Kidney epithelial cell (primary cell): ENCODE results near the gene GCN1. TPM values are rescaled to one million over a fixed set of nuclear protein-coding genes. Genes with fewer than 3 reads are reported as not detected.

Source experiments
- DNase-seq: peaks from one replicate; pipeline ENCODE4 v3.0.0-alpha.2; 2010; ENCODE audit warnings: low read depth
- H3K27me3 ChIP-seq: 2 replicates; pipeline ENCODE4 v1.6.0; 2011; ENCODE audit warnings: low read length; ENCODE audit not compliant: control insufficient read depth, insufficient read depth
- H3K36me3 ChIP-seq: 2 replicates; pipeline ENCODE4 v1.5.1; 2011; ENCODE audit warnings: low read length; ENCODE audit not compliant: control insufficient read depth, insufficient read depth
- H3K4me3 ChIP-seq: 2 replicates; pipeline ENCODE4 v1.5.1; 2011; ENCODE audit warnings: low read depth, mild to moderate bottlenecking, control low read depth, low read length
- CTCF ChIP-seq: IDR thresholded peaks from 2 replicates; pipeline ENCODE4 v1.5.1; 2011; ENCODE audit warnings: mild to moderate bottlenecking, moderate library complexity, low read length, control low read depth, inconsistent platforms; ENCODE audit not compliant: insufficient read depth, poor library complexity, severe bottlenecking
- total RNA-seq: library from RNA; depleted of rRNA; stranded (reverse); fragments of >200 nt; gene quantifications from 2 replicates; pipeline ENCODE4 v1.2.3, GENCODE V29; 2015

GCN1 gene
- total RNA-seq, 1 donor from 2014 or later = 78.4 TPM

- Histone ChIP-seq H3K27me3 (no peaks in the 10 kb centered on the region), H3K4me3 (no peak overlapping the region), H3K36me3 (peaks cover 8% of the 10 kb centered on the region)
- TF ChIP-seq CTCF = no peak
- no peak for DNase-seq
Observed at GRCh38 chr12:120150919-120151525, 43.5 kb downstream of the GCN1 start.

GRCh38 chr12:120148011-120148410 is 46.5 kb downstream of the GCN1 start:
- H3K4me3 ChIP-seq = no peak overlapping the region
- H3K36me3 ChIP-seq = peaks cover 6% of the 10 kb centered on the region
- DNase-seq = no peak
- TF ChIP-seq CTCF = no peak
- H3K27me3 ChIP-seq = no peaks in the 10 kb centered on the region

- Histone ChIP-seq H3K27me3 (no peaks in the 10 kb centered on the region), H3K36me3 (peaks cover 11% of the 10 kb centered on the region), H3K4me3 (no peak overlapping the region)
- no peak for TF ChIP-seq CTCF
- no peak for DNase-seq
Observed at GRCh38 chr12:120145164-120145563, 49.4 kb downstream of the GCN1 start.

GRCh38 chr12:120144215-120144614 is 50.3 kb downstream of the GCN1 start:
- no peaks in the 10 kb centered on the region for H3K27me3 ChIP-seq
- no peak for DNase-seq
- H3K36me3 ChIP-seq = peaks cover 9% of the 10 kb centered on the region
- no peak for TF ChIP-seq CTCF
- no peak overlapping the region for H3K4me3 ChIP-seq

- Histone ChIP-seq H3K27me3 (no peaks in the 10 kb centered on the region), H3K36me3 (peaks cover 9% of the 10 kb centered on the region), H3K4me3 (no peak overlapping the region)
- TF ChIP-seq CTCF = no peak
- no peak for DNase-seq
Observed at GRCh38 chr12:120142231-120142877, 52.2 kb downstream of the GCN1 start.

- Histone ChIP-seq H3K4me3 (no peak overlapping the region), H3K36me3 (peaks cover 9% of the 10 kb centered on the region), H3K27me3 (no peaks in the 10 kb centered on the region)
- DNase-seq = no peak
- no peak for TF ChIP-seq CTCF
Observed at GRCh38 chr12:120141336-120141735, 53.2 kb downstream of the GCN1 start.
